ENCODE measurements around the gene TECTB.

DNA sequence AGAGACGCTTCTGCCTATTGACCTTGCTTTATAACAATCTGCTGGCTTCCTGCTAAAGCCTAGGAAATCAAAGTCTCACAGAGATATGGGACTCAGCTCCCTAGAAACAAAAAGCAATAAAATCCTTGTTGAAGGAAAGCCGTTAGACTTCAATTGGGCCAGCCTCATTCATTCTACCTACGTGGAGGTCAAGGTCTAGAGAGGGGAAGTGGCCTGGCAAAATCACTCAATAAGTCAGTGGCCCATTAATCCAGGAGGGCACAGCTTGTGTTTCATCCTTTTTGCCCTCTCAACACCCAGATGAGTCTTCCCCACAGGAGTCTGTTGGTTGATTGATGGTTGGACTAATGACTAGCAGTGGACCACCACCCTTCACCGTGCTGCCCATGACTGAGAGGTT, 50.3 kb downstream of the TECTB start:
- TF ChIP-seq, protein P1, sequence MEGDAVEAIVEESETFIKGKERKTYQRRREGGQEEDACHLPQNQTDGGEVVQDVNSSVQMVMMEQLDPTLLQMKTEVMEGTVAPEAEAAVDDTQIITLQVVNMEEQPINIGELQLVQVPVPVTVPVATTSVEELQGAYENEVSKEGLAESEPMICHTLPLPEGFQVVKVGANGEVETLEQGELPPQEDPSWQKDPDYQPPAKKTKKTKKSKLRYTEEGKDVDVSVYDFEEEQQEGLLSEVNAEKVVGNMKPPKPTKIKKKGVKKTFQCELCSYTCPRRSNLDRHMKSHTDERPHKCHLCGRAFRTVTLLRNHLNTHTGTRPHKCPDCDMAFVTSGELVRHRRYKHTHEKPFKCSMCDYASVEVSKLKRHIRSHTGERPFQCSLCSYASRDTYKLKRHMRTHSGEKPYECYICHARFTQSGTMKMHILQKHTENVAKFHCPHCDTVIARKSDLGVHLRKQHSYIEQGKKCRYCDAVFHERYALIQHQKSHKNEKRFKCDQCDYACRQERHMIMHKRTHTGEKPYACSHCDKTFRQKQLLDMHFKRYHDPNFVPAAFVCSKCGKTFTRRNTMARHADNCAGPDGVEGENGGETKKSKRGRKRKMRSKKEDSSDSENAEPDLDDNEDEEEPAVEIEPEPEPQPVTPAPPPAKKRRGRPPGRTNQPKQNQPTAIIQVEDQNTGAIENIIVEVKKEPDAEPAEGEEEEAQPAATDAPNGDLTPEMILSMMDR (IDR thresholded peaks at IDR 0.05): no peak
- TF ChIP-seq ZFX (IDR thresholded peaks at IDR 0.05; ENCODE audit: borderline replicate concordance): no peak

Measured in 22Rv1 (cell line).